ENCODE measurements around the gene APMAP.

DNA sequence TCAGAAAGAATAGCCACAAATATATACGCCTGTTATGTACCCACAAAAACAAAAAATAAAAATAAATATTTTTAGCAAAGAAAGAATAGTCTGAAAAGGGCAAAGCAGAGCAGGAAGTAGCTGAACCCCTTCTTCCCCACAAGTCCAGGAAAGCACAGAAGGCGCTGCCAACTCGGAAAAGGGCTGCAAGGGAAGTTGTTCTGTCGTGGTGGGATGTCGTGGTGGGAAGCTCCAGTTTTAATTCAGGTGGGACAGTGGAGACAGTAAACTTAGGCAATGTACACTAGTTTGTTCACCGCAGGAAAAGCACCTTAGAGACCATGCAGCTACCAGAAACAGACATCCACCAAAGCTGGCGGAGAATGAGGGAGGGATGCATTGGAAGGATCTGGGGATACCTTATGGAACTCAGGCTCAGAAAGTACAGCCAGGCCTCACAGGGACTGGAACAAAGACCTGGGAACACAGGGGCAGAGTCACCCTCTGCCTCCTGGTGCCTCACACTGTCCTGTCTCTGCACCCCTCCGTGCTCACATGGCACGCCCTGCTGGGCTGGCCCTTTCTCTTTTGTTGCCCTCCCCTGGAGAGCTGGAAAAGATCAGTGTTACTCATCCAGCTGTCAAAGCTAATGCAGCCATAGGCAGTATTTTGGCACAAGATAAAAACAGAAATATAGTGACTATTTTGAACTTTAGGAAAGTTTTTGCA lies 3.3 kb upstream of the APMAP start:
- TF ChIP-seq, protein P1, sequence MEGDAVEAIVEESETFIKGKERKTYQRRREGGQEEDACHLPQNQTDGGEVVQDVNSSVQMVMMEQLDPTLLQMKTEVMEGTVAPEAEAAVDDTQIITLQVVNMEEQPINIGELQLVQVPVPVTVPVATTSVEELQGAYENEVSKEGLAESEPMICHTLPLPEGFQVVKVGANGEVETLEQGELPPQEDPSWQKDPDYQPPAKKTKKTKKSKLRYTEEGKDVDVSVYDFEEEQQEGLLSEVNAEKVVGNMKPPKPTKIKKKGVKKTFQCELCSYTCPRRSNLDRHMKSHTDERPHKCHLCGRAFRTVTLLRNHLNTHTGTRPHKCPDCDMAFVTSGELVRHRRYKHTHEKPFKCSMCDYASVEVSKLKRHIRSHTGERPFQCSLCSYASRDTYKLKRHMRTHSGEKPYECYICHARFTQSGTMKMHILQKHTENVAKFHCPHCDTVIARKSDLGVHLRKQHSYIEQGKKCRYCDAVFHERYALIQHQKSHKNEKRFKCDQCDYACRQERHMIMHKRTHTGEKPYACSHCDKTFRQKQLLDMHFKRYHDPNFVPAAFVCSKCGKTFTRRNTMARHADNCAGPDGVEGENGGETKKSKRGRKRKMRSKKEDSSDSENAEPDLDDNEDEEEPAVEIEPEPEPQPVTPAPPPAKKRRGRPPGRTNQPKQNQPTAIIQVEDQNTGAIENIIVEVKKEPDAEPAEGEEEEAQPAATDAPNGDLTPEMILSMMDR (IDR thresholded peaks at IDR 0.05; ENCODE audit: poor library complexity), result no peak
- no peak for TF ChIP-seq EZH2 (IDR thresholded peaks at IDR 0.05; ENCODE audit: borderline replicate concordance)
- no peak for TF ChIP-seq EZH2phosphoT487 (IDR thresholded peaks at IDR 0.05; ENCODE audit: low read depth, severe bottlenecking, unreplicated experiment)
